Measurements from ENCODE around the gene PTPN18.

The PTPN18 gene

GRCh38 chr2:130368786-130369185 is 12.9 kb downstream of the PTPN18 start:
- DNase-seq, result no peak

GRCh38 chr2:130369311-130369964 is 13.6 kb downstream of the PTPN18 start:
- no peak for DNase-seq

GRCh38 chr2:130369965-130370341 is 14.1 kb downstream of the PTPN18 start:
- DNase-seq, result no peak

- DNase-seq, result no peak
Observed at GRCh38 chr2:130370490-130370889, 14.6 kb downstream of the PTPN18 start.

- DNase-seq, result peak; percentile 59
Observed at GRCh38 chr2:130371723-130372054, 15.8 kb downstream of the PTPN18 start.

GRCh38 chr2:130372055-130372832 is 16.4 kb downstream of the PTPN18 start:
- DNase-seq, result peak; percentile 66

GRCh38 chr2:130372833-130373807 is 17.3 kb downstream of the PTPN18 start:
- no peak for DNase-seq

- no peak for DNase-seq
Observed at GRCh38 chr2:130373808-130374365, 18.0 kb downstream of the PTPN18 start.

GRCh38 chr2:130374587-130375290 is 18.9 kb downstream of the PTPN18 start:
- DNase-seq, result no peak

GRCh38 chr2:130375291-130376266 is 19.7 kb downstream of the PTPN18 start:
- DNase-seq, result no peak

GRCh38 chr2:130376433-130377293 is 20.8 kb downstream of the PTPN18 start:
- no peak for DNase-seq

- DNase-seq, result no peak
Observed at GRCh38 chr2:130377491-130377890, 21.6 kb downstream of the PTPN18 start.

- no peak for DNase-seq
Observed at GRCh38 chr2:130378206-130378897, 22.5 kb downstream of the PTPN18 start.

GRCh38 chr2:130378898-130379214 is 23.0 kb downstream of the PTPN18 start:
- DNase-seq, result no peak

GRCh38 chr2:130380096-130380934 is 24.5 kb downstream of the PTPN18 start:
- no peak for DNase-seq

GRCh38 chr2:130381145-130381544 is 25.3 kb downstream of the PTPN18 start:
- no peak for DNase-seq

- no peak for DNase-seq
Observed at GRCh38 chr2:130381619-130382018, 25.8 kb downstream of the PTPN18 start.

GRCh38 chr2:130382313-130382917 is 26.6 kb downstream of the PTPN18 start:
- no peak for DNase-seq
